ENCODE measurements around the gene LRRK1.

Gene LRRK1

DNA sequence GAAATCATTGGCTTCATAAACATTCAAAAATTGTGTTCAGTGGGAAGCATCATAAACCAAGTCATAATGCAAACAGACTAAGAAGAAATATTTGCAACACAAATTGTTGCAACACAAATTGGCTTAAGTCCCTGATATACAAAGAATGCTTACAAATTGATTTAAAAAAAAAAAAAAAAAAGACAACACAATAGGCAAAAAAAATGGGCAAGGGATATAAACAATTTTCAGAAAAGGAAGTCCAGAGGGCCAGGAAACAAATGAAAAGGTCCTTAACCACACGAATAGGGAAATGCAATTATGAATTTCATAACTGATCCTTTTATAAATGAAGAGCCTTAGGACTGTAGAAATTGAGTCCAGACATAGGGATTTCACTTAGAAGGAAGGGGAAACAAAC, 98.9 kb downstream of the LRRK1 start:
- Histone ChIP-seq H3K79me2 (ENCODE audit: insufficient read depth, low read length) (no peaks in the 10 kb centered on the region), H3K4me3 (ENCODE audit: low read depth, low read length, poor library complexity, severe bottlenecking) (no peak overlapping the region), H3K27ac (ENCODE audit: low read depth, low read length, poor library complexity, severe bottlenecking) (no peak overlapping the region), H3K9me2 (ENCODE audit: low read depth, low read length) (no peaks in the 10 kb centered on the region), H3K9me3 (ENCODE audit: low read length) (no peaks in the 10 kb centered on the region), H4K20me1 (ENCODE audit: insufficient read depth, low read length) (no peaks in the 10 kb centered on the region), H3K27me3 (ENCODE audit: insufficient read depth, low read length) (no peaks in the 10 kb centered on the region), H3K9ac (ENCODE audit: low read length) (no peak overlapping the region), H3K36me3 (ENCODE audit: insufficient read depth, low read length) (peaks cover 92% of the 10 kb centered on the region), H3F3A (ENCODE audit: insufficient read depth, low read length) (no peaks in the 10 kb centered on the region), H2AFZ (ENCODE audit: low read length) (no peak overlapping the region), H3K4me2 (ENCODE audit: low read length) (no peak overlapping the region), H3K4me1 (ENCODE audit: insufficient read depth, low read length, severe bottlenecking) (no peaks in the 10 kb centered on the region)
- TF ChIP-seq EZH2 (IDR thresholded peaks at IDR 0.05; ENCODE audit: borderline replicate concordance, low read length): no peak
- TF ChIP-seq, protein P1, sequence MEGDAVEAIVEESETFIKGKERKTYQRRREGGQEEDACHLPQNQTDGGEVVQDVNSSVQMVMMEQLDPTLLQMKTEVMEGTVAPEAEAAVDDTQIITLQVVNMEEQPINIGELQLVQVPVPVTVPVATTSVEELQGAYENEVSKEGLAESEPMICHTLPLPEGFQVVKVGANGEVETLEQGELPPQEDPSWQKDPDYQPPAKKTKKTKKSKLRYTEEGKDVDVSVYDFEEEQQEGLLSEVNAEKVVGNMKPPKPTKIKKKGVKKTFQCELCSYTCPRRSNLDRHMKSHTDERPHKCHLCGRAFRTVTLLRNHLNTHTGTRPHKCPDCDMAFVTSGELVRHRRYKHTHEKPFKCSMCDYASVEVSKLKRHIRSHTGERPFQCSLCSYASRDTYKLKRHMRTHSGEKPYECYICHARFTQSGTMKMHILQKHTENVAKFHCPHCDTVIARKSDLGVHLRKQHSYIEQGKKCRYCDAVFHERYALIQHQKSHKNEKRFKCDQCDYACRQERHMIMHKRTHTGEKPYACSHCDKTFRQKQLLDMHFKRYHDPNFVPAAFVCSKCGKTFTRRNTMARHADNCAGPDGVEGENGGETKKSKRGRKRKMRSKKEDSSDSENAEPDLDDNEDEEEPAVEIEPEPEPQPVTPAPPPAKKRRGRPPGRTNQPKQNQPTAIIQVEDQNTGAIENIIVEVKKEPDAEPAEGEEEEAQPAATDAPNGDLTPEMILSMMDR (IDR thresholded peaks at IDR 0.05; ENCODE audit: low read length): no peak

DNA sequence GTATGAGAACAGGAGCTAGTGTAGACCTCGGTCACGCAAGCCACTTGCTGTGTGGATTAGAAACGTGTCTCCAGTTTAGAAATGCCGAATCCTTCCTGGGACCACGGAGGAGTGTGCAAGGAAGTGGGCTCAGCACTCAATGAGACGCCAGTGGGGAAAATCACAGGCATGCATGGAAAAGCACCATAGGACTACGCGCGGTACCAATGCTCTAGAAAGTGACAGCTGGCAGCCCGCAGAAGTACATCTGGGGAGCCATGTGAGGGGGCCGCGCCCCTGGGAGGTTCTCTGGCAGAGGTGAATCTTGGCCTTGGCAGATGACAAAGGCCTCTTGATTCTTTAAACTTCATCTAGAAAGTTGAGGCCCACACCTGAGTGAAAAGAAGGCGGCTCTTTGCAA, 99.3 kb downstream of the LRRK1 start:
- Histone ChIP-seq H4K20me1 (ENCODE audit: insufficient read depth, low read length) (no peaks in the 10 kb centered on the region), H3K9ac (ENCODE audit: low read length) (no peak overlapping the region), H3K79me2 (ENCODE audit: insufficient read depth, low read length) (no peaks in the 10 kb centered on the region), H3K27ac (ENCODE audit: low read depth, low read length, poor library complexity, severe bottlenecking) (no peak overlapping the region), H2AFZ (ENCODE audit: low read length) (no peak overlapping the region), H3K4me3 (ENCODE audit: low read depth, low read length, poor library complexity, severe bottlenecking) (no peak overlapping the region), H3K4me1 (ENCODE audit: insufficient read depth, low read length, severe bottlenecking) (no peaks in the 10 kb centered on the region), H3K4me2 (ENCODE audit: low read length) (no peak overlapping the region), H3K27me3 (ENCODE audit: insufficient read depth, low read length) (no peaks in the 10 kb centered on the region), H3F3A (ENCODE audit: insufficient read depth, low read length) (no peaks in the 10 kb centered on the region), H3K9me3 (ENCODE audit: low read length) (no peaks in the 10 kb centered on the region), H3K9me2 (ENCODE audit: low read depth, low read length) (no peaks in the 10 kb centered on the region), H3K36me3 (ENCODE audit: insufficient read depth, low read length) (peaks cover 96% of the 10 kb centered on the region)
- TF ChIP-seq EZH2 (IDR thresholded peaks at IDR 0.05; ENCODE audit: borderline replicate concordance, low read length): no peak

- Histone ChIP-seq H3K27me3 (ENCODE audit: insufficient read depth, low read length) (no peaks in the 10 kb centered on the region), H3K9me2 (ENCODE audit: low read depth, low read length) (no peaks in the 10 kb centered on the region), H4K20me1 (ENCODE audit: insufficient read depth, low read length) (no peaks in the 10 kb centered on the region), H3K79me2 (ENCODE audit: insufficient read depth, low read length) (no peaks in the 10 kb centered on the region), H3K36me3 (ENCODE audit: insufficient read depth, low read length) (peaks cover 97% of the 10 kb centered on the region), H3K4me2 (ENCODE audit: low read length) (no peak overlapping the region), H3K9me3 (ENCODE audit: low read length) (no peaks in the 10 kb centered on the region), H3K4me1 (ENCODE audit: insufficient read depth, low read length, severe bottlenecking) (no peaks in the 10 kb centered on the region), H3K27ac (ENCODE audit: low read depth, low read length, poor library complexity, severe bottlenecking) (no peak overlapping the region), H3K9ac (ENCODE audit: low read length) (no peak overlapping the region), H2AFZ (ENCODE audit: low read length) (no peak overlapping the region), H3F3A (ENCODE audit: insufficient read depth, low read length) (no peaks in the 10 kb centered on the region), H3K4me3 (ENCODE audit: low read depth, low read length, poor library complexity, severe bottlenecking) (no peak overlapping the region)
- TF ChIP-seq EZH2 (IDR thresholded peaks at IDR 0.05; ENCODE audit: borderline replicate concordance, low read length): no peak
- TF ChIP-seq, protein P1 (IDR thresholded peaks at IDR 0.05; ENCODE audit: low read length): no peak
Measured at GRCh38 chr15:101019366-101019896, 100.3 kb downstream of the LRRK1 start.

DNA sequence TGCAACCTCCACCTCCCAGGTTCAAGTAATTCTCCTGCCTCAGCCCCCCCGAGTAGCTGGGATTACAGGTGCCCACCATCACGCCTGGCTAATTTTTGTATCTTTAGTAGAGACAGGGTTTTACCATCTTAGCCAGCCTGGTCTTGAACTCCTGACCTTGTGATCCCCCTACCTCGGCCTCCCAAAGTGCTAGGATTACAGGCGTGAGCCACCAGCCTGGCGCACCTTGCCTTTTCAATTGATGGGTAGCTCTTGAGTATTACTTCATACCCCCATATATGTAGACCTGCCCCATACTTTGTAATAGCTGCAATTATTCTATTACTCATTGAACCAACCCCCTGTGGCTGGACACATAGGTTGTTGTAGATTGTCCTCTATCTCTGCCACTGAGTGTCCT, 101.3 kb downstream of the LRRK1 start:
- Histone ChIP-seq H3K4me3 (ENCODE audit: low read depth, low read length, poor library complexity, severe bottlenecking) (no peak overlapping the region), H3K4me2 (ENCODE audit: low read length) (no peak overlapping the region), H3K4me1 (ENCODE audit: insufficient read depth, low read length, severe bottlenecking) (no peaks in the 10 kb centered on the region), H3K27me3 (ENCODE audit: insufficient read depth, low read length) (no peaks in the 10 kb centered on the region), H3F3A (ENCODE audit: insufficient read depth, low read length) (no peaks in the 10 kb centered on the region), H4K20me1 (ENCODE audit: insufficient read depth, low read length) (no peaks in the 10 kb centered on the region), H3K9ac (ENCODE audit: low read length) (no peak overlapping the region), H3K27ac (ENCODE audit: low read depth, low read length, poor library complexity, severe bottlenecking) (no peak overlapping the region), H3K36me3 (ENCODE audit: insufficient read depth, low read length) (peaks cover 99% of the 10 kb centered on the region), H3K9me3 (ENCODE audit: low read length) (no peaks in the 10 kb centered on the region), H2AFZ (ENCODE audit: low read length) (no peak overlapping the region), H3K9me2 (ENCODE audit: low read depth, low read length) (no peaks in the 10 kb centered on the region), H3K79me2 (ENCODE audit: insufficient read depth, low read length) (no peaks in the 10 kb centered on the region)
- TF ChIP-seq EZH2 (IDR thresholded peaks at IDR 0.05; ENCODE audit: borderline replicate concordance, low read length): no peak
- TF ChIP-seq, protein P1 (IDR thresholded peaks at IDR 0.05; ENCODE audit: low read length): no peak
